WTC11 (cell line): ENCODE results near the gene MRTFB. TPM values are rescaled to one million over a fixed set of nuclear protein-coding genes. Genes with fewer than 3 reads are reported as not detected.

Source experiments
- ATAC-seq: fragments of 200-7000 bp; cut with Tn5 transposase; 2 replicates; pipeline ENCODE4 v1.10.0; 2021; ENCODE audit warnings: mild to moderate bottlenecking, moderate library complexity
- CTCF ChIA-PET: fragments of 300-600 bp; sonication (Branson Sonifier 250); formaldehyde crosslinking; loops from one replicate; lab custom pipeline; 2021; ENCODE audit warnings: antibody characterized with exemption; lab: Charles Lee
- POLR2A ChIA-PET: fragments of 350-600 bp; sonication (Branson Sonifier 250); formaldehyde crosslinking; loops from one replicate; lab custom pipeline; 2021; ENCODE audit warnings: antibody characterized with exemption; lab: Charles Lee
- DNase-seq: peaks from one replicate; pipeline ENCODE4 v3.0.0; 2021; ENCODE audit warnings: low spot score
- H3K27ac Mint-ChIP-seq: 2 replicates; pipeline ENCODE4 v1.8.0; 2021; ENCODE audit warnings: mixed read lengths
- H3K27me3 Mint-ChIP-seq: 2 replicates; pipeline ENCODE4 v1.8.0; 2021; ENCODE audit warnings: low read depth, mild to moderate bottlenecking, moderate library complexity, mixed read lengths
- H3K36me3 Mint-ChIP-seq: 2 replicates; pipeline ENCODE4 v1.8.0; 2021; ENCODE audit warnings: mixed read lengths
- H3K4me1 Mint-ChIP-seq: 2 replicates; pipeline ENCODE4 v1.8.0; 2022; ENCODE audit warnings: mixed read lengths
- H3K4me3 Mint-ChIP-seq: 2 replicates; pipeline ENCODE4 v1.8.0; 2021; ENCODE audit warnings: mild to moderate bottlenecking, moderate library complexity, mixed read lengths
- H3K9me3 Mint-ChIP-seq: 2 replicates; pipeline ENCODE4 v1.8.0; 2021; ENCODE audit warnings: mixed read lengths
- CREB1 ChIP-seq: sonication (generic); formaldehyde crosslinking; IDR thresholded peaks from 2 replicates; pipeline ENCODE4 v1.8.0; 2023; ENCODE audit warnings: mild to moderate bottlenecking, missing genetic modification reagents
- EMX1 ChIP-seq: fragments of 250-450 bp; sonication (Bioruptor Pico); IDR thresholded peaks from 2 replicates; pipeline ENCODE4 v1.8.0; 2021; ENCODE audit warnings: mild to moderate bottlenecking
- GRHL2 ChIP-seq: fragments of 250-450 bp; sonication (Bioruptor Pico); IDR thresholded peaks from 2 replicates; pipeline ENCODE4 v1.8.0; 2022; ENCODE audit warnings: mild to moderate bottlenecking, moderate library complexity; ENCODE audit not compliant: insufficient replicate concordance, severe bottlenecking
- GTF2I ChIP-seq: fragments of 250-450 bp; sonication (Bioruptor Pico); conservative IDR thresholded peaks from 2 replicates; pipeline ENCODE4 v1.4.0; 2021; ENCODE audit warnings: mild to moderate bottlenecking
- HMGA2 ChIP-seq: fragments of 250-450 bp; sonication (Bioruptor Pico); IDR thresholded peaks from 2 replicates; pipeline ENCODE4 v1.4.0; 2021; ENCODE audit warnings: mild to moderate bottlenecking, moderate library complexity
- IRF2 ChIP-seq: sonication (generic); formaldehyde crosslinking; IDR thresholded peaks from 2 replicates; pipeline ENCODE4 v1.8.0; 2022; ENCODE audit warnings: low read depth, missing genetic modification reagents, borderline replicate concordance
- NFYB ChIP-seq: sonication (generic); formaldehyde crosslinking; conservative IDR thresholded peaks from 2 replicates; pipeline ENCODE4 v1.8.0; 2022; ENCODE audit warnings: low read depth, missing genetic modification reagents
- PRRX2 ChIP-seq: fragments of 250-450 bp; sonication (Bioruptor Pico); IDR thresholded peaks from 2 replicates; pipeline ENCODE4 v1.8.0; 2021; ENCODE audit warnings: mild to moderate bottlenecking
- RORB ChIP-seq: fragments of 250-450 bp; sonication (Bioruptor Pico); IDR thresholded peaks from 2 replicates; pipeline ENCODE4 v1.9.0; 2021; ENCODE audit warnings: mild to moderate bottlenecking
- SOX15 ChIP-seq: fragments of 250-450 bp; sonication (Bioruptor Pico); IDR thresholded peaks from 2 replicates; pipeline ENCODE4 v1.9.0; 2021; ENCODE audit warnings: mild to moderate bottlenecking
- TCF7 ChIP-seq: sonication (generic); formaldehyde crosslinking; IDR thresholded peaks from 2 replicates; pipeline ENCODE4 v1.8.0; 2022; ENCODE audit warnings: mild to moderate bottlenecking, low read depth, missing genetic modification reagents, moderate library complexity
- TP53 ChIP-seq: sonication (generic); formaldehyde crosslinking; IDR thresholded peaks from 2 replicates; pipeline ENCODE4 v1.8.1; 2023; ENCODE audit warnings: mild to moderate bottlenecking, missing genetic modification reagents
- ZBTB21 ChIP-seq: sonication (generic); formaldehyde crosslinking; IDR thresholded peaks from 2 replicates; pipeline ENCODE4 v1.8.1; 2023; ENCODE audit warnings: mild to moderate bottlenecking, missing genetic modification reagents, borderline replicate concordance
- ZNF232 ChIP-seq: sonication (generic); formaldehyde crosslinking; IDR thresholded peaks from 2 replicates; pipeline ENCODE4 v1.8.0; 2022; ENCODE audit warnings: mild to moderate bottlenecking, missing genetic modification reagents
- ZNF416 ChIP-seq: fragments of 250-450 bp; sonication (Bioruptor Pico); IDR thresholded peaks from 2 replicates; pipeline ENCODE4 v1.9.0; 2021; ENCODE audit warnings: mild to moderate bottlenecking, inconsistent platforms
- total RNA-seq: library from RNA; stranded (reverse); gene quantifications from 3 replicates; pipeline ENCODE4 v1.2.3, GENCODE V29; 2021
- TF ChIP-seq, protein P1 (sequence below): sonication (generic); formaldehyde crosslinking; IDR thresholded peaks from 2 replicates; pipeline ENCODE4 v1.8.0; 2022; ENCODE audit warnings: missing genetic modification reagents
- TF ChIP-seq, protein P2 (sequence below): sonication (generic); formaldehyde crosslinking; IDR thresholded peaks from 2 replicates; pipeline ENCODE4 v1.8.1; 2022; ENCODE audit warnings: low read depth, missing genetic modification reagents, borderline replicate concordance
- TF ChIP-seq, protein P3 (sequence below): sonication (generic); formaldehyde crosslinking; IDR thresholded peaks from 2 replicates; pipeline ENCODE4 v1.8.1; 2023; ENCODE audit warnings: mild to moderate bottlenecking, missing genetic modification reagents, borderline replicate concordance
- TF ChIP-seq, protein P4 (sequence below): sonication (generic); formaldehyde crosslinking; IDR thresholded peaks from 2 replicates; pipeline ENCODE4 v1.8.1; 2023; ENCODE audit warnings: mild to moderate bottlenecking, missing genetic modification reagents, moderate library complexity
- TF ChIP-seq, protein P5 (sequence below): sonication (generic); formaldehyde crosslinking; conservative IDR thresholded peaks from 2 replicates; pipeline ENCODE4 v1.8.1; 2023; ENCODE audit warnings: mild to moderate bottlenecking, low read depth, missing genetic modification reagents, moderate library complexity
- TF ChIP-seq, protein P6 (sequence below): fragments of 250-450 bp; sonication (Bioruptor Pico); IDR thresholded peaks from 2 replicates; pipeline ENCODE4 v1.9.0; 2021; ENCODE audit warnings: mild to moderate bottlenecking

MRTFB gene
- total RNA-seq, 1 experiment from 2014 or later = 30.8 TPM

DNA sequence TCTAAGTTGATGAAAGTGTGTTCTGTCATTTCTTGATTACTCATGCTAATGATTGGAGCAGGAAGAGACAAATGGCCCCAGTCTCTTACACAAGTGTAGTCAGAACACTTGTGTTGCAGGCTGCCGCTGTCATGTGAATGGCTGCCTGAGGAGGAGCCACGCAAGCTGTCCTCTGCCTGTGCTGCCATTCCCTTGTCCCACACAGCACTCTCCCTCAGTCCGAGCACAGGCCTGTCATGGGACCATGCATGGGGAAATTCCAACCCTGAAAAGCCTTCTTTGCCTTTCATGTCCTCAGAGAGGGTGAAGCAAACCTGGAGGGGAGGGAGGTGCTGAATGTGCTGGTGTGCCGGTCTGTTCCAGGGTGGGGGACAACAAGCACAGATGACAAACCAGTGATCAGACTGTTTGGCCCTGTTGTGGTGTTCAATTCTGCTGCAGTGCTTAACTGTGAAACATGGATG, 109.4 kb downstream of the MRTFB start (continued):
- TF ChIP-seq, protein P1, sequence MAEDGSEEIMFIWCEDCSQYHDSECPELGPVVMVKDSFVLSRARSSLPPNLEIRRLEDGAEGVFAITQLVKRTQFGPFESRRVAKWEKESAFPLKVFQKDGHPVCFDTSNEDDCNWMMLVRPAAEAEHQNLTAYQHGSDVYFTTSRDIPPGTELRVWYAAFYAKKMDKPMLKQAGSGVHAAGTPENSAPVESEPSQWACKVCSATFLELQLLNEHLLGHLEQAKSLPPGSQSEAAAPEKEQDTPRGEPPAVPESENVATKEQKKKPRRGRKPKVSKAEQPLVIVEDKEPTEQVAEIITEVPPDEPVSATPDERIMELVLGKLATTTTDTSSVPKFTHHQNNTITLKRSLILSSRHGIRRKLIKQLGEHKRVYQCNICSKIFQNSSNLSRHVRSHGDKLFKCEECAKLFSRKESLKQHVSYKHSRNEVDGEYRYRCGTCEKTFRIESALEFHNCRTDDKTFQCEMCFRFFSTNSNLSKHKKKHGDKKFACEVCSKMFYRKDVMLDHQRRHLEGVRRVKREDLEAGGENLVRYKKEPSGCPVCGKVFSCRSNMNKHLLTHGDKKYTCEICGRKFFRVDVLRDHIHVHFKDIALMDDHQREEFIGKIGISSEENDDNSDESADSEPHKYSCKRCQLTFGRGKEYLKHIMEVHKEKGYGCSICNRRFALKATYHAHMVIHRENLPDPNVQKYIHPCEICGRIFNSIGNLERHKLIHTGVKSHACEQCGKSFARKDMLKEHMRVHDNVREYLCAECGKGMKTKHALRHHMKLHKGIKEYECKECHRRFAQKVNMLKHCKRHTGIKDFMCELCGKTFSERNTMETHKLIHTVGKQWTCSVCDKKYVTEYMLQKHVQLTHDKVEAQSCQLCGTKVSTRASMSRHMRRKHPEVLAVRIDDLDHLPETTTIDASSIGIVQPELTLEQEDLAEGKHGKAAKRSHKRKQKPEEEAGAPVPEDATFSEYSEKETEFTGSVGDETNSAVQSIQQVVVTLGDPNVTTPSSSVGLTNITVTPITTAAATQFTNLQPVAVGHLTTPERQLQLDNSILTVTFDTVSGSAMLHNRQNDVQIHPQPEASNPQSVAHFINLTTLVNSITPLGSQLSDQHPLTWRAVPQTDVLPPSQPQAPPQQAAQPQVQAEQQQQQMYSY (CRISPR knock-in tag) = no peak
- no peak for TF ChIP-seq GTF2I
- no peak for TF ChIP-seq PRRX2 (CRISPR knock-in tag)
- no peak for TF ChIP-seq GRHL2
- TF ChIP-seq NFYB (CRISPR knock-in tag) = no peak
- TF ChIP-seq, protein P2, sequence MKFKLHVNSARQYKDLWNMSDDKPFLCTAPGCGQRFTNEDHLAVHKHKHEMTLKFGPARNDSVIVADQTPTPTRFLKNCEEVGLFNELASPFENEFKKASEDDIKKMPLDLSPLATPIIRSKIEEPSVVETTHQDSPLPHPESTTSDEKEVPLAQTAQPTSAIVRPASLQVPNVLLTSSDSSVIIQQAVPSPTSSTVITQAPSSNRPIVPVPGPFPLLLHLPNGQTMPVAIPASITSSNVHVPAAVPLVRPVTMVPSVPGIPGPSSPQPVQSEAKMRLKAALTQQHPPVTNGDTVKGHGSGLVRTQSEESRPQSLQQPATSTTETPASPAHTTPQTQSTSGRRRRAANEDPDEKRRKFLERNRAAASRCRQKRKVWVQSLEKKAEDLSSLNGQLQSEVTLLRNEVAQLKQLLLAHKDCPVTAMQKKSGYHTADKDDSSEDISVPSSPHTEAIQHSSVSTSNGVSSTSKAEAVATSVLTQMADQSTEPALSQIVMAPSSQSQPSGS (CRISPR knock-in tag) = no peak
- TF ChIP-seq, protein P3, sequence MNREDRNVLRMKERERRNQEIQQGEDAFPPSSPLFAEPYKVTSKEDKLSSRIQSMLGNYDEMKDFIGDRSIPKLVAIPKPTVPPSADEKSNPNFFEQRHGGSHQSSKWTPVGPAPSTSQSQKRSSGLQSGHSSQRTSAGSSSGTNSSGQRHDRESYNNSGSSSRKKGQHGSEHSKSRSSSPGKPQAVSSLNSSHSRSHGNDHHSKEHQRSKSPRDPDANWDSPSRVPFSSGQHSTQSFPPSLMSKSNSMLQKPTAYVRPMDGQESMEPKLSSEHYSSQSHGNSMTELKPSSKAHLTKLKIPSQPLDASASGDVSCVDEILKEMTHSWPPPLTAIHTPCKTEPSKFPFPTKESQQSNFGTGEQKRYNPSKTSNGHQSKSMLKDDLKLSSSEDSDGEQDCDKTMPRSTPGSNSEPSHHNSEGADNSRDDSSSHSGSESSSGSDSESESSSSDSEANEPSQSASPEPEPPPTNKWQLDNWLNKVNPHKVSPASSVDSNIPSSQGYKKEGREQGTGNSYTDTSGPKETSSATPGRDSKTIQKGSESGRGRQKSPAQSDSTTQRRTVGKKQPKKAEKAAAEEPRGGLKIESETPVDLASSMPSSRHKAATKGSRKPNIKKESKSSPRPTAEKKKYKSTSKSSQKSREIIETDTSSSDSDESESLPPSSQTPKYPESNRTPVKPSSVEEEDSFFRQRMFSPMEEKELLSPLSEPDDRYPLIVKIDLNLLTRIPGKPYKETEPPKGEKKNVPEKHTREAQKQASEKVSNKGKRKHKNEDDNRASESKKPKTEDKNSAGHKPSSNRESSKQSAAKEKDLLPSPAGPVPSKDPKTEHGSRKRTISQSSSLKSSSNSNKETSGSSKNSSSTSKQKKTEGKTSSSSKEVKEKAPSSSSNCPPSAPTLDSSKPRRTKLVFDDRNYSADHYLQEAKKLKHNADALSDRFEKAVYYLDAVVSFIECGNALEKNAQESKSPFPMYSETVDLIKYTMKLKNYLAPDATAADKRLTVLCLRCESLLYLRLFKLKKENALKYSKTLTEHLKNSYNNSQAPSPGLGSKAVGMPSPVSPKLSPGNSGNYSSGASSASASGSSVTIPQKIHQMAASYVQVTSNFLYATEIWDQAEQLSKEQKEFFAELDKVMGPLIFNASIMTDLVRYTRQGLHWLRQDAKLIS (CRISPR knock-in tag) = no peak
- no peak for TF ChIP-seq ZBTB21 (CRISPR knock-in tag)
- no peak for TF ChIP-seq CREB1 (CRISPR knock-in tag)
- TF ChIP-seq RORB (CRISPR knock-in tag) = no peak
- TF ChIP-seq, protein P4, sequence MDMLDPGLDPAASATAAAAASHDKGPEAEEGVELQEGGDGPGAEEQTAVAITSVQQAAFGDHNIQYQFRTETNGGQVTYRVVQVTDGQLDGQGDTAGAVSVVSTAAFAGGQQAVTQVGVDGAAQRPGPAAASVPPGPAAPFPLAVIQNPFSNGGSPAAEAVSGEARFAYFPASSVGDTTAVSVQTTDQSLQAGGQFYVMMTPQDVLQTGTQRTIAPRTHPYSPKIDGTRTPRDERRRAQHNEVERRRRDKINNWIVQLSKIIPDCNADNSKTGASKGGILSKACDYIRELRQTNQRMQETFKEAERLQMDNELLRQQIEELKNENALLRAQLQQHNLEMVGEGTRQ = no peak
- TF ChIP-seq EMX1 (CRISPR knock-in tag) = no peak
- TF ChIP-seq HMGA2 = no peak

DNA sequence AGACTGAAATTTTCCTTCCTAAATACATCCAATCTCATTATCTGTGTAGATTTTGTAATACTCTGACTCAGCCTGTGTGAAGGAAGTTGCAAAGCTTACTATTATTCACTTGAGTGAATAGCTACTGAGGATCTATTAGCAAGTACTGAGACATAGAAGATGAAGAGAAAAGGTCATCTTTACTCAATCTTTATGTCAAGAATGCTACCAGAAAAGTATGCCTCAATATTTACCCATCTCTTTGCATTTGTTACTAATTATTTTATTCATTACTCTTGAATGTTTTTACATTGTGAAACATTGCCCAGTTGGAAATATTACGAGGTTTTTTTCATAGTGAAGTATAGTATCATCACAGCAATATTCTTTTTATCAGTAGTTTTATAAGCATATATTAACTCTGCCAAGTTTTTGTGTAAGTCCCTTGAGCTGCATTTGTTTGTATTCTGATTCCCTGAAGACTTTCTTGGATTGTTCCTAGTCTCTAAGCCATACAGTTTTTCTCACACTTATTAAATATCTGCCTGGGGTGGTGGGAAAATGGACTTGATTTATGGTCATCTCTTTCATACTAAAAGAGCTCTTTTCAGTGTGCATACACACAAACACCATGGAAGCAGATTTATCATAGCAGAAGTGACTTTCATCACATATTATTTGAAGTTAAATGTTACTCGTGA, 110.4 kb downstream of the MRTFB start:
- H3K4me3 Mint-ChIP-seq = no peak overlapping the region
- no peak for DNase-seq
- H3K4me1 Mint-ChIP-seq = peaks cover 24% of the 10 kb centered on the region
- no peaks in the 10 kb centered on the region for H3K9me3 Mint-ChIP-seq
- H3K27me3 Mint-ChIP-seq = no peaks in the 10 kb centered on the region
- ChIA-PET CTCF (interaction anchor here (0.6 kb wide), 1 partner anchor 20 kb away, joined by 3 read pairs; no protein-coding TSS in a partner anchor), POLR2A (no interaction called here)
- H3K36me3 Mint-ChIP-seq = no peaks in the 10 kb centered on the region
- no peak overlapping the region for H3K27ac Mint-ChIP-seq
- no peak for ATAC-seq
- TF ChIP-seq, protein P5, sequence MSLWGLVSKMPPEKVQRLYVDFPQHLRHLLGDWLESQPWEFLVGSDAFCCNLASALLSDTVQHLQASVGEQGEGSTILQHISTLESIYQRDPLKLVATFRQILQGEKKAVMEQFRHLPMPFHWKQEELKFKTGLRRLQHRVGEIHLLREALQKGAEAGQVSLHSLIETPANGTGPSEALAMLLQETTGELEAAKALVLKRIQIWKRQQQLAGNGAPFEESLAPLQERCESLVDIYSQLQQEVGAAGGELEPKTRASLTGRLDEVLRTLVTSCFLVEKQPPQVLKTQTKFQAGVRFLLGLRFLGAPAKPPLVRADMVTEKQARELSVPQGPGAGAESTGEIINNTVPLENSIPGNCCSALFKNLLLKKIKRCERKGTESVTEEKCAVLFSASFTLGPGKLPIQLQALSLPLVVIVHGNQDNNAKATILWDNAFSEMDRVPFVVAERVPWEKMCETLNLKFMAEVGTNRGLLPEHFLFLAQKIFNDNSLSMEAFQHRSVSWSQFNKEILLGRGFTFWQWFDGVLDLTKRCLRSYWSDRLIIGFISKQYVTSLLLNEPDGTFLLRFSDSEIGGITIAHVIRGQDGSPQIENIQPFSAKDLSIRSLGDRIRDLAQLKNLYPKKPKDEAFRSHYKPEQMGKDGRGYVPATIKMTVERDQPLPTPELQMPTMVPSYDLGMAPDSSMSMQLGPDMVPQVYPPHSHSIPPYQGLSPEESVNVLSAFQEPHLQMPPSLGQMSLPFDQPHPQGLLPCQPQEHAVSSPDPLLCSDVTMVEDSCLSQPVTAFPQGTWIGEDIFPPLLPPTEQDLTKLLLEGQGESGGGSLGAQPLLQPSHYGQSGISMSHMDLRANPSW (CRISPR knock-in tag) = no peak
- TF ChIP-seq ZNF232 (CRISPR knock-in tag) (no peak), GRHL2 (no peak), ZNF416 (no peak), SOX15 (no peak), IRF2 (CRISPR knock-in tag) (no peak), TCF7 (CRISPR knock-in tag) (no peak), TP53 (no peak)
- TF ChIP-seq, protein P6, sequence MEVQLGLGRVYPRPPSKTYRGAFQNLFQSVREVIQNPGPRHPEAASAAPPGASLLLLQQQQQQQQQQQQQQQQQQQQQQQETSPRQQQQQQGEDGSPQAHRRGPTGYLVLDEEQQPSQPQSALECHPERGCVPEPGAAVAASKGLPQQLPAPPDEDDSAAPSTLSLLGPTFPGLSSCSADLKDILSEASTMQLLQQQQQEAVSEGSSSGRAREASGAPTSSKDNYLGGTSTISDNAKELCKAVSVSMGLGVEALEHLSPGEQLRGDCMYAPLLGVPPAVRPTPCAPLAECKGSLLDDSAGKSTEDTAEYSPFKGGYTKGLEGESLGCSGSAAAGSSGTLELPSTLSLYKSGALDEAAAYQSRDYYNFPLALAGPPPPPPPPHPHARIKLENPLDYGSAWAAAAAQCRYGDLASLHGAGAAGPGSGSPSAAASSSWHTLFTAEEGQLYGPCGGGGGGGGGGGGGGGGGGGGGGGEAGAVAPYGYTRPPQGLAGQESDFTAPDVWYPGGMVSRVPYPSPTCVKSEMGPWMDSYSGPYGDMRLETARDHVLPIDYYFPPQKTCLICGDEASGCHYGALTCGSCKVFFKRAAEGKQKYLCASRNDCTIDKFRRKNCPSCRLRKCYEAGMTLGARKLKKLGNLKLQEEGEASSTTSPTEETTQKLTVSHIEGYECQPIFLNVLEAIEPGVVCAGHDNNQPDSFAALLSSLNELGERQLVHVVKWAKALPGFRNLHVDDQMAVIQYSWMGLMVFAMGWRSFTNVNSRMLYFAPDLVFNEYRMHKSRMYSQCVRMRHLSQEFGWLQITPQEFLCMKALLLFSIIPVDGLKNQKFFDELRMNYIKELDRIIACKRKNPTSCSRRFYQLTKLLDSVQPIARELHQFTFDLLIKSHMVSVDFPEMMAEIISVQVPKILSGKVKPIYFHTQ (CRISPR knock-in tag) = no peak
